GM21390 (cell line): ENCODE results near the gene KIAA0586.
"Not testable (repeated sequence)": the region's sequence is repeated elsewhere in the genome, so short reads cannot be mapped to it uniquely, and the experiment has no call there.

Source experiments
- ATAC-seq: cut with Tn5 transposase; IDR thresholded peaks from one replicate; pipeline ENCODE4 v1.9.1; 2021; ENCODE audit not compliant: unreplicated experiment

KIAA0586 gene

DNA sequence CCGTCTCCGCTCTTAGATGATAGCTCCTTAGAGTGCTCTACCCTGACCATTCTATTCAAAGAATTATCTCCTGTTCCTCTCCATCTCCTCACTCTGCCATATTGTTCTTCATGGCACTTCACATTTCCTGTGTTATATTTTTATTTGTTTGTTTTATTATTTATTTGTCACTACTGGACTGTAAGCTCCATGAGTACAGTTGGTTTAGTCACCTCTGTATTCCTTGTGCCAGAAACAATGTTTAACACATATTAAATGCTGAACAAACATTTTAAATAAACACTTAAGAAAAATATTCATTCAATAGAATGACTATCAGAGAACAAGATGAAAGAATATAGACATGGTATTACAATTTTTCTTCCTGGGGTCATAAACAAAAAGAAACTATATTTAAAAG, 35.6 kb downstream of the KIAA0586 start:
- ATAC-seq, result no peak

DNA sequence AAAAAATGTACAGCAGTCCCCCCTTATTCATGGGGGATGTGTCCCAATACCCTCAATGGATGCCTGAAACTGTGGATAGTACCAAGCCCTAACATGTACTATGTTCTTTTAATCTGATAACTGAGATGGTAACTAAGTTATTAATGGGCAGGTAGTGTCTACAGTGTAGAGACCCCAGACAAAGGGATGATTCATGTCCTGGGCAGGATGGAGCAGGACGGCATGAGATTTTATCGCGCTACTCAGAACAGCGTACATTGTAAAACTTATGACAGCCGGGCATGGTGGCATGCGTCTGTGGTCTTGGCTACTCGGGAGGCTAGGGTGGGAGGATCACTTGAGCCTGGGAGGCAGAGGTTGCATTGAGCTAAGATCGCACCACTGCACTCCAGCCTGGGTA, 37.1 kb downstream of the KIAA0586 start:
- ATAC-seq, result no peak

DNA sequence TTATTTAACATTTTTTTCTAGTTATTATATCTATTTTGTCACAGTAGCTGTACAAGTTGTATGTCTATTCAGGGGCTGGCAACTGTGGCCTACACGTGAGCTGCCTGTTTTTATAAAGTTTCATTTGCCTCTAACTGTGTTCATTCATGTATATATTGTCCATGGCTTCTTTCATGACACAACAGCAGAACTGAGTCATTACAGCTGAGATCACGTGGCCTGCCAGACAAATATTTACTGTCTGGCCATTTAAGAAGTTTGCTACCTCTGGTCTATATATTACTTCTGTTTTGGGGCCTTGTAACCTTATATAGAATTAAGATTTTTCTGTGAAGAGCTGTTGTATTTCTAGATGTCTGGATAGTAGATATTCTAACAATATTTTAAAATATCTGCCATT, 37.9 kb downstream of the KIAA0586 start:
- no peak for ATAC-seq

DNA sequence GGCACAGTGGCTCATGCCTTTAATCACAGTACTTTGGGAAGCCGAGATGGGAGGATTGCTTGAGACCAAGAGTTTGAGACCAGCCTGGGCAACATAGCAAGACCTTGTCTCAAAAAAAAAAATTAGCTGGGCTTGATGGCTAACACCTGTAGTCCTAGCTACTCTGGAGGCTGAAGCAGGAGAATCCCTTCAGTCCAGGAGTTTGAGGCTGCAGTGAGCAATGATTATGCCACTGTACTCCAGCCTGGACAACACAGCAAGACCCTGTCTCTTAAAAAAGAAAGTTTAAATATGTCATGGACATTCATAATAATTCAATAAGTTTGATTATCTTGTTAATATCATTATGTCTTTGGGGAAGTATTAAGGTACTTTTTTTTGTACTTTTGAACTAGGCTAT, 38.9 kb downstream of the KIAA0586 start:
- no peak for ATAC-seq

DNA sequence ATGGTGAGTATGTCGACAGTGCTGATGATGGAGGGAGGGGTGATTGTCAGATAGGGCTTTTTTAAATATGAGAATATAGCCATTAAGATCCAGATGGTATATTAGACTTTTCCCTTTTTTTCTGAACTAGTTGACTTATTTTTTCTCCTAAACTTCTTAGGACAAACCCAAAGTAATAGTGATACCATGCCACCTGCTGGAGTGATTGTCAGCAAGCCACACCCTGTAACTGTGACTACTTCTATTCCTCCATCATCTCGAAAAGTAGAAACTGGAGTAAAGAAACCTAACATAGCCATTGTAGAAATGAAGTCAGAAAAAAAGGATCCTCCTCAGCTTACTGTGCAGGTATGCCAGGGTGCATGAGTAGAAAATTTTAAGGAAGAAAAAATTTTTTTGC, 40.1 kb downstream of the KIAA0586 start:
- ATAC-seq, result no peak

DNA sequence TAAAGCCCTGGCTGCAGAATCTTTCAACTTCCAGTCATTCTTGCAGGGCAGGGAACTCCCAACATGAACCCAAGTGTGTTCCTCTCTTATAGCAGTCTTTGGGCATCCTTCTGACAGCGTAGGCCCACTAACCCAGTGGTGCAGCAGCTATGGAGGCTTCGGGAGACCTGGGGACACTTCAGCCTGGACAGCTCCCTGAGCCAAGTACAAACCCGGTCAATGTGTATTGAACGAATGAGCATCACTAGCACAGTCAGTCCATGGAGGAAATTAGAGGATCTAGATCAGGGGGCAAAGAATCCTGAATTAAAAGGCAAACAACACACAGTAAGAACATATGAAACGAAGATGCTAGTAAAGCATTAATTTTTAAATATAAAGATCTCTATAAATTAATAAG, 41.8 kb downstream of the KIAA0586 start:
- ATAC-seq, result no peak

DNA sequence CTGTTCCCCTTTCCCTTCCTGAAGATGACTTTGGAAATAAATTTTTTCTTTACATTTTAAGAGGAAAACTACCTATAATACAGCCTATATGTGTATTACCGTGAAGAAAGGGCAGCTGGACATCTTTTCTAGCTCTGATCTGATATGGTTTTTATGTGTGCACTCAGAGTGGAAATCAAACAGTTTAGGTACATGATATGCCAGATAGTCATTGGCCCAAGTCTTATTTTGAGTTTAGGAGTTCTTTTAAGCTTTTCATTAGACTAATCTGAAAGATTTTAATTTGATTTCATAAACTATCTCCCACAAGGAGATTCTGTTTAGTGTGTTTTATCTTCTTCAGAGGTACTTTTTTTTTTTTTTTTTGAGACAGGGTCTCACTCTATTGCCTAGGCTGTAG, 48.8 kb downstream of the KIAA0586 start:
- ATAC-seq, result no peak

DNA sequence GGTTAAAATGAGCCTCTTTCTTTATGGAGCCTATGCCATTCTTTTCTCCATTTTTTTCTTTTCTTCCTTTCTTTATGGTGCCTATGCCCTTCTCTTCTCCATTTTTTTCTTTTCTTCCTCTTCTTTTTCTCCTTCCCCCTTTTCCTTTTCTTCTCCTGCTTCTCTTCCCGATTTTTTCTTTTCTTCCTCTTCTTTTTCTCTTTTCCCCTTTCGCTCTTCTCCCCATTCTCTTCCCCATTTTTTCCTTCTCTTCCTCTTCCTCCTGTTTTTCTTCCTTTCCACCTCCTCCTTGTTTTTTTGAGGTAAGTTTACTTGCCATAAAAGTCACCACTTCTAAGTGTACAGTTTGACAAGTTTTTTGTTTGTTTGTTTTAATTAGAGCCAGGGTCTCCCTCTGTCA, 50.1 kb downstream of the KIAA0586 start:
- no peak for ATAC-seq

DNA sequence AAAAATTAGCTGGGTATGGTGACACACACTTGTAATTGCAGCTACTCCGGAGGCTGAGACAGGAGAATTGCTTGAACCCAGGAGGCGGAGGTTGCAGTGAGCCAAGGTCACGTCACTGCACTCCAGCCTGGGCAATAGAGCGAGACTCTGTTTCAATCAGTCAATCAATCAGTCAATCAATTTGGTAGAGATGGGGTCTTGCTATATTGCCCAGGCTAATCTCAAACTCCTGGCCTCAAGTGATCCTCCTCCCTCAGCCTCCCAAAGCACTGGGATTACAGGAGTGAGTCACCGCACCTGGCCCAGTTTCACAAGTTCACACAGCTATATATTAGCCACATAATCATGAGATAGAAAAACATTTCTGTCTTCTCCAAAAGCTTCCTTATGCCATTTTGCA, 50.8 kb downstream of the KIAA0586 start:
- ATAC-seq, result not testable (repeated sequence)

DNA sequence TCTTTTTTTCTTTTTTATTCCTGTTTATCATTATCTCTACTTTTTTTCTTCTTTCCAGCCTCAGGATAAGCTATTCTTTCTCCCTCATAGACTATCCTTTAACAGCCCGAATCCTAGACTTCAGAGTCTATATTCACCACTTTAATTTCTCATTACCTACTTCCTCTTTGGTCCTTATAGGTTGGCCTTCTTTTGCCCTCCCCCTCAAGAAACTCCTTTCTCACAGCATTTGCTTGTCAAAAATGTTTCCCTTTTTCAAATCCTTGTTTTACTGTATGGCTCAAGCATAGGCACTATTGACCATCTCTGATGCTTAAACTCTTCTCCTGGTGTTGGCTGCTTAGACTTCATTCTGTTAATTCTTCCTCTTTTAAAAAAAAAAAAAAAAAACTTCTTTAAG, 52.5 kb downstream of the KIAA0586 start:
- no peak for ATAC-seq

DNA sequence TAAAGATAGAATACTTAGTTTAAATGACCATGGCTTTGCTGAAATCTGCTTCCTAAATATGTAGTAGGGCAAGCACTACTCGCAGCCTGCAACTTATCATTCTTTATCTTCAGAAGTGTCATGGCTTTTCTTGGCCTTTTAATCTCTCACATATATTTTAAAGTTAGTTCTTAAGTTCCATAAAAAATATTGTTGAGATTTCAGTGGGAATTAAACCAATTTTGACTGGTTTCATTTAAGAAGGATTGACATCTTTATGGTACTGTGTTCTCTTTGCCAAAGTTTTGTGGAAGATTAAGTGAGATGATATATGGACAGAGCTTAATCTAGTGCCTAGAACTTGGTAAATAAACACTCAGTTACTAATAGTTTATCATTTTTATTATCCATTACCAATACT, 56.7 kb downstream of the KIAA0586 start:
- no peak for ATAC-seq

DNA sequence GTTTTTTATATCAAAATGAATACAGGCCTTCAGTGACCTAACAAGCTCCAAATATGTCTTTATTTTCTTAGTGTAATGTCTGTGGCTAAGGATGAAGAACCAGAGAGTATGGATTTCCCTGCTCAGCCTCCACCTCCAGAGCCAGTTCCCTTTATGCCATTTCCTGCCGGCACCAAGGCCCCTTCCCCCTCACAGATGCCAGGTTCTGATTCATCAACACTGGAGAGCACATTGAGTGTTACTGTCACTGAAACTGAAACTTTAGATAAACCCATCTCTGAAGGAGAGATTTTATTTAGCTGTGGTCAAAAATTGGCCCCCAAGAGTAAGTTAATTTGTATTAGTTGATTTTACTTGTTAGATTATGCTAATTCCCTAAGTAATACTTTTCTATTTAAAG, 61.0 kb downstream of the KIAA0586 start:
- ATAC-seq, result no peak

DNA sequence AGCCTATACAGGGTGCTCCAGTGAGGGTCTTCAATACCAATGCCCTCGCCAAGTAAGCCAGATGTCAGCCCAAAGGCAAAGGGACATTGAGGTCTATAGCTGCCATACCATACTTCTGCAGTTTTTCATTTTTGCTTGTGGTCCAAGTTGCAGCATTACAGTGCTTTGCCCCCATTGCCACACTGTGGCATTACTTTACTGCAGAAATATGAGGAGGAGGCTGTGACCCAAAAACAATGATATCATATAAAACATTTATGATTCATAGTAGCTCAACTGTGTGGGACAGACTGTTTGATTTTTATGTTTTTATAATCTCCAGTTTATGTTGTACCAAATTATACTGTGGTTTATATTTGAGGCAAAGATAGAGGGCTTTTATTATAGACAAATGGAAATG, 64.1 kb downstream of the KIAA0586 start:
- no peak for ATAC-seq

DNA sequence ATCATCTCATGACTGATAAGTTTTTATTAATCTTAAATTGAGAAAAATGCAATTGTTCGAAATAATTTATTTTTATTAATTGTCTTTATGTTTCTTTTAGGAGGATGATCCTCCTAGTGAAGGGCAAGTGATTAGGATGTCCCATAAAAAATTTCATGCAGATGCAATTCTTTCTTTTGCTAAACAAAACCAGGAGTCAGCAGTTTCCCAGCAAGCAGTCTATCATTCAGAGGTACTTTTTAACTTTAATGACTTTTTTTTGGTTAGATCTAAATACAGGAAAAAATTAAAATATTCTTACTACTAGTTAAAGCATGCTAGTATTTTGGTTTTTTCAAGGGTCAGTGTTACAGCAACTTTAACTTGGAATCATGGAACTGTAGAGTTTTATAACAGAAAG, 64.5 kb downstream of the KIAA0586 start:
- ATAC-seq, result no peak

DNA sequence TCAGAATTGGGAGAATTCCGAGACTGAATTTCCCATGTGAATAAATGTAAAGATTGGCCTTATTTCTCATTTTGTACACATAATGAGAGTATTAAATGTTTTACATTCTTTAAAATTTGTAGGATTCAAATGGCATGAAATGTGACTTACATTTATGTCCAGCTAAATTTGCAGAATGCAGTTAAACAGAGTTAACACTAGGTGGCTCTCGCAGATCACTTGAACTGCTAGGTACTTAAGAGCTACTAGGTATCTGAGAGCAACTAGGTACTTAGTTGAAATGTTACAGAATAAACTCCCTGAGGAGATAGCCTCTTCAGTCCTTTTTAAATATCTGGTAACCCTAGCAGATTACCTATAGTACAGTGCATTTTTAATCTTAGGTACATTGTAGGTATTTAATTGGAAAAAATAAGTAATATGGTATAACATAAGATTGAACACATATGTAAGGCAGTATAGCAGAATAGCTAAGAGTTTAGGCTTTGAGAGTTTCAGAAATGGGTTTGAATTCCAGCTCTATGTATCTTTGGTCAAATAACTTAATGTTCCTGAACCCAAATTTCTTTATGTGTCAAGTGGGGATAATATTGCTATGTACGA, 73.8 kb downstream of the KIAA0586 start:
- ATAC-seq, result peak; percentile 71

DNA sequence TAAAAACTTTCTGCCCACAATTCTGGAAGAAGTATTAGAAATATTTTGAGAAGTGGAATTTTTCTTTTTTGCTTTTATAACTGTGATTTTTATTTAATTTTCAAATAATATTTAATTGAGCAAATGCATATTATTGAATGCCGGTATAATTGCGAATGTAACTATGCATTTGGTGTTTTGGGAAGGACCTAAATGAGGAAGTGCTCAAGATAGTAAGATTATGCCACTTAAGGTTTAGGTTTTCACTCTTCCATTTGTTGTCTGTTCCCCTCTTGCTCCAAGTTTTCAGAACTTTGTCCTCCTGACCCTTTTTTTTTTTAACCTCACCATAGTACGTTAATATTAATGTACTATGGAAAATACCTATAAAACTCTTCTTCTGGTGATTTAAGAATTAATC, 85.8 kb downstream of the KIAA0586 start:
- ATAC-seq, result no peak

DNA sequence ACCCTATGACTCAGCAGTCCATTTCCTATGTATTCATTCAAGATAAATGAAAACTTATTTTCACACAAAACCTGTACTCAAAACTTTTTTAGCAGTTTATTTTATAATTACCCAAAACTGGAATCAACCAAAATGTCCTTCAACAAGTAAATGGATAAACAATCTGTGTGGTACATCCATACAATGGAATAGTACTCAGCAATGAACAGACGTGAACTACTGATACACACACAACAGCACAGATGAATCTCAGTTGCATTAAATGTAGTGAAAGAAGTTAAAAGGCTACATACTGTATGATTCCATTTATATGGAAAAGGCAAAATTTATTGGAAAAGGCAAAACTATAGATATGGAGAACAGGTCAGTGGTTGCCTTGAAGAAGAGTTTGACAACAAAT, 90.1 kb downstream of the KIAA0586 start:
- no peak for ATAC-seq

DNA sequence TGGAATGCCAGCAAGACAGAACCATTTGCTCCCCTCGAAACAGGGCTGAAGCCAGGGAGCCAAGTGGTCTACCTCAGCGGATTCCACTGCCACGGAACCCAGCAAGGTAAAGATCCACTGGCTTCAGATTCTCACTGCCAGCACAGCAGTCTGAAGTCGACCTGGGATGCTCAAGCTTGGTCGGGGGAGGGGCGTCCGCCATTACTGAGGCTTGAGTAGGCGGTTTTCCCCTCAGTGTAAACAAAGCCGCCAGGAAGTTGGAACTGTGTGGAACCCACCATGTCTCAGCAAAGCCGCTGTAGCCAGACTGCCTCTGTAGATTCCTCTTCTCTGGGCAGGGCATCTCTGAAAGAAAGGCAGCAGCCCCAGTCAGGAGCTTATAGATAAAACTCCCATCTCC, 98.2 kb downstream of the KIAA0586 start:
- ATAC-seq, result not testable (repeated sequence)

DNA sequence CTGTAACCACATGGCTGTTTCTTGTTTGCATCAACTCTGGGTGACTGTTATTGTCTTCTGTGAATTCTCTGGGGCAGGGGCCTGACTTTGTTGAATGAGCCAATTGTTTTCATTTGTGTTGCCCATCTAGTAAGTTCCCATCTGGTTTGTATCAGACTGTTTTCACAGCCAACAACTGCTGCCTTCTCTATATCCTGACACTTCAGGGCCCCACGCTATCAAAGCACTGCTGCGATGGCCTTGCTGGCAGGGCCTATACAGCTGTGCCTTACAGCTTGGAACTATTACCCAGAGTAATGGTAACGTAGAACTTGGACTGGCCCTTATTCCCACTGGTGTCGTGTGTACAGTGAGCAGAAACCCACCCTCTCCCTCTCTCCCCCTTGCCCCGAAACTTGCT, 105.9 kb downstream of the KIAA0586 start:
- ATAC-seq, result no peak

DNA sequence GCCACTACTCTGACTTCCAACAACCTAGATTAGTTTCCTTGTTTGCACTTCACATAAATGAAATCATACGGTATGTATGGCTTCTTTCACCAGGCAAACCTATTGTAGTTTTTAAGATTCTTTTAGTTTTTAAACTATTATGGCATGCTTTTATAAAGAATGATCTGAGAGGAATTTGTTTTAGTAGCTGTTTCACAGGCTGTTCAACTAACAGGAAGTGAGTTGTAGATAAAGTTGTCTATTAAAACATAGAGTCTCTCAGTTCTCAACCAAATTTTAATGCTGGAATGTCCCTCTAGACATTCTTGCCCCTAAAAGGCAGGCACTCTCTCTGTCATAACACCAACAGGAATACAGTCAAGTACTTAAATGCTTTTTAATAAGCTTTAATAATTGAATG, 107.5 kb downstream of the KIAA0586 start:
- no peak for ATAC-seq

DNA sequence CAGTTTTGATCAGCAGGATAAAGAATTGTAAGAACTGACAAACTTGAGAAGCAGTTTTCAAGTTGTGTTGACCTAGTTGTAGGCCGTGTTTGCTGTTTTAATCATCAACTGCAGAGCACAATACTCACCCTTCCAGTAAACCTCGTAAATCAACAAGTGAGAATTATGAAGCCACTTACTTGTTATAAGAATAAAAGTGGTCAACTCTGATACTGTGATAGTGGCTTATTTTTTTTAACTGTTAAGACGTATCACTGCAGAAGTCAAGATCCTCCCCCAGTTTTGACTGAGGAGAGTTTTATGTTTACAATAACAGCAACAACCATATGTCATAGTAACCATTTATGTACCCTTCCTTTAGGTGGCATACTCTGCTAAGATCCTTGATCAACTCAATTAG, 109.5 kb downstream of the KIAA0586 start:
- ATAC-seq, result no peak

DNA sequence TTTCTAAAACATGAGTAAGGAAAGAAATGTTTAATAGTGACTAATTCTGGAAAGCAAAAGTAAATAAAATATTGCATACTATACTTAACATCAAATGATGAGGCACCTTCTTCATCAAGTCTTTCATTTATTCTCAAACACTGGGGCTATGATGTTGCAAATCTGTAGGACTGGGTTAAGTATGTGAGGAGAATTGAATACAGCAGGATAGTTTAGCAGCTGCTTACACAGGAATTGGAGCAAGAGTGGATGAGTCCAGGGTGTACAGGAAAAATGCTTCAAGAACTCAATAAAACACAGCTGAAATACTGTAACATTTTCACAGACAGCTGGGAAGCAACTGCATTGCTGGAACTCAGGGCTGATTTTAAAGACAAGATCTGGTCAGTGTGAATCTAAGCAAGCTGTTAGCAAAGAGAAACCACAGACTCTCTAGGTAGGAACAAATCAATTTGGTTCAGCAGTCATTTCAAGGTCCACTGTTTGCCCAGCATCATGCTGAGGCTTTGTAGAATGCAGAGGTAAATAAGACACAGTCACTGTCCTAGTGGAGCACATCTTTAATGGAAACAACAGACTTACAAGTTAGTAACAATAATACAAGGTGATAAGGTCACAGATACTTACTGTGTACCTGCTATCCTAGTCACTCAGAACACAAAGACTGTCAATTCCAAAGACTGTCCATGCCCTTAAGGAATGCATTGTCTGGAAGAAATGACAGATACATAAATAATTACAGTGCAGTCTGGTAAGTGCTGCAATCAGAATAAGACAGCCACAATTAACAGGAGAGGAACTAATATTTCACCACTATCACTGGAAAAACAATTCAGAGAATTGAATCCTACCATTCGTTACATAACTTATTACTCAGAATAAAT, 113.5 kb downstream of the KIAA0586 start:
- no peak for ATAC-seq

DNA sequence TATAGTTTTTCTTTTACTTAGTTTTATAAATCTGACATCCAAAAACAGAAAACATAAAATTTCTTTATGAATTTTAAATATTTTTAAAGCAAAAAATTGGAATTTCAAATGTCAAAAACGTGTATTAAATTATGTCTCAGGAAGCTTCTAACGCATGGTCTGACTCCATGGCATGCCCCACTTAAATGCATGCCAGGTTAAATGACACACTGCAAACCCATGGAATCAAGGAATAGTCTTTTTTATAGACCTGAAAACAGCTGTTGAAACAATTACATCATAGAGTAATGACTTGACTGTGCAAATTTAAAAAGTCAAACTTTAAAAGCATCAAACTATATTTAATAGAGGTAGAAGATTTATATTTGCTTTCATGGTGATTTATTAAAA, 114.1 kb downstream of the KIAA0586 start:
- no peak for ATAC-seq
